GM23338 (cell line): Measurements from ENCODE around the gene KIAA1671. TPM values are rescaled to one million over a fixed set of nuclear protein-coding genes. Genes with fewer than 3 reads are reported as not detected.

ENCODE experiments used
- ATAC-seq: fragments of 200-7000 bp; cut with Tn5 transposase; 3 replicates; pipeline ENCODE4 v1.9.1; 2020
- DNase-seq: peaks from one replicate; pipeline ENCODE4 v3.0.0-alpha.2; 2015; ENCODE audit warnings: low spot score
- H2AFZ ChIP-seq: fragments of 200-600 bp; sonication (generic); 2 replicates; pipeline ENCODE4 v1.8.0; 2016; ENCODE audit warnings: antibody characterized with exemption, mild to moderate bottlenecking, moderate library complexity
- H3F3A ChIP-seq: fragments of 200-600 bp; sonication (generic); replicated peaks from 2 replicates; pipeline ENCODE4 v1.8.0; 2017; ENCODE audit warnings: antibody characterized with exemption, mixed run types, low read depth
- H3K27ac ChIP-seq: fragments of 200-600 bp; sonication (generic); 2 replicates; pipeline ENCODE4 v1.6.1; 2016; ENCODE audit warnings: low read depth
- H3K27me3 ChIP-seq: fragments of 200-600 bp; sonication (generic); 2 replicates; pipeline ENCODE4 v1.8.0; 2016; ENCODE audit warnings: mild to moderate bottlenecking, mixed run types, moderate library complexity; ENCODE audit not compliant: insufficient read depth
- H3K36me3 ChIP-seq: fragments of 200-600 bp; sonication (generic); 2 replicates; pipeline ENCODE4 v1.8.0; 2016; ENCODE audit warnings: mild to moderate bottlenecking; ENCODE audit not compliant: insufficient read depth
- H3K4me1 ChIP-seq: fragments of 200-600 bp; sonication (generic); 2 replicates; pipeline ENCODE4 v1.8.0; 2016; ENCODE audit warnings: mild to moderate bottlenecking, moderate library complexity; ENCODE audit not compliant: insufficient read depth
- H3K4me2 ChIP-seq: fragments of 200-600 bp; sonication (generic); 2 replicates; pipeline ENCODE4 v1.7.1; 2017; ENCODE audit warnings: mixed run types
- H3K4me3 ChIP-seq: fragments of 200-600 bp; sonication (generic); 2 replicates; pipeline ENCODE4 v1.6.1; 2016; ENCODE audit warnings: mixed run types
- H3K79me2 ChIP-seq: fragments of 200-600 bp; sonication (generic); replicated peaks from 2 replicates; pipeline ENCODE4 v1.8.0; 2017; ENCODE audit warnings: mild to moderate bottlenecking; ENCODE audit not compliant: insufficient read depth
- H3K9me2 ChIP-seq: fragments of 200-600 bp; sonication (generic); 2 replicates; pipeline ENCODE4 v1.8.0; 2017; ENCODE audit not compliant: insufficient read depth
- H4K20me1 ChIP-seq: fragments of 200-600 bp; sonication (generic); replicated peaks from 2 replicates; pipeline ENCODE4 v1.8.0; 2017; ENCODE audit warnings: mild to moderate bottlenecking; ENCODE audit not compliant: insufficient read depth
- H3K27ac Mint-ChIP-seq: 2 replicates; pipeline ENCODE4 v1.8.0; 2020; ENCODE audit warnings: inconsistent platforms, mild to moderate bottlenecking, moderate library complexity, mixed read lengths
- H3K27me3 Mint-ChIP-seq: 3 replicates; pipeline ENCODE4 v1.8.0; 2022; ENCODE audit warnings: low read depth, mild to moderate bottlenecking, moderate library complexity, mixed read lengths, inconsistent platforms; ENCODE audit not compliant: insufficient read depth, poor library complexity
- H3K36me3 Mint-ChIP-seq: 3 replicates; pipeline ENCODE4 v1.8.0; 2021; ENCODE audit warnings: low read depth, mild to moderate bottlenecking, inconsistent platforms, moderate library complexity, mixed read lengths
- H3K4me1 Mint-ChIP-seq: 3 replicates; pipeline ENCODE4 v1.8.0; 2020; ENCODE audit warnings: mild to moderate bottlenecking, inconsistent platforms, mixed read lengths
- H3K4me3 Mint-ChIP-seq: 3 replicates; pipeline ENCODE4 v1.8.0; 2021; ENCODE audit warnings: moderate library complexity, mild to moderate bottlenecking, inconsistent platforms, mixed read lengths
- H3K9me3 Mint-ChIP-seq: 3 replicates; pipeline ENCODE4 v1.8.0; 2020; ENCODE audit warnings: moderate library complexity, mild to moderate bottlenecking, inconsistent platforms, mixed read lengths
- CREB1 ChIP-seq: fragments of 250-450 bp; sonication (Bioruptor Pico); IDR thresholded peaks from 2 replicates; pipeline ENCODE4 v1.5.0; 2020; ENCODE audit warnings: low read depth, mild to moderate bottlenecking, moderate library complexity
- CTCF ChIP-seq, 2 experiments: fragments of 200-600 bp in 1 of 2; sonication (generic) in 1 of 2; conservative IDR thresholded peaks; 2 replicates each; pipeline versions ENCODE4 v1.5.1 to v1.6.1; 2016 to 2017; ENCODE audit warnings: antibody characterized with exemption in 2 of 2, low read depth in 2 of 2, mild to moderate bottlenecking in 2 of 2, moderate library complexity in 1 of 2
- ETS1 ChIP-seq: IDR thresholded peaks from 2 replicates; pipeline ENCODE4 v1.6.1; 2016; ENCODE audit warnings: antibody characterized with exemption
- EZH2 ChIP-seq: fragments of 200-600 bp; sonication (generic); IDR thresholded peaks from one replicate; pipeline ENCODE4 v1.8.0; 2017; ENCODE audit warnings: antibody characterized with exemption, mild to moderate bottlenecking, low read depth; ENCODE audit not compliant: unreplicated experiment
- EZH2phosphoT487 ChIP-seq: fragments of 200-600 bp; sonication (generic); IDR thresholded peaks from one replicate; pipeline ENCODE4 v1.8.1; 2018; ENCODE audit warnings: antibody characterized with exemption; ENCODE audit not compliant: unreplicated experiment
- JUNB ChIP-seq: IDR thresholded peaks from one replicate; pipeline ENCODE4 v1.6.1; 2016; ENCODE audit warnings: antibody characterized with exemption; ENCODE audit not compliant: unreplicated experiment
- NANOG ChIP-seq: IDR thresholded peaks from 2 replicates; pipeline ENCODE4 v1.6.1; 2016; ENCODE audit warnings: antibody characterized with exemption, borderline replicate concordance
- POLR2AphosphoS5 ChIP-seq: IDR thresholded peaks from 2 replicates; pipeline ENCODE4 v1.6.1; 2016; ENCODE audit warnings: antibody characterized with exemption, low read depth
- REST ChIP-seq: IDR thresholded peaks from one replicate; pipeline ENCODE4 v1.6.1; 2018; ENCODE audit warnings: antibody characterized with exemption; ENCODE audit not compliant: unreplicated experiment
- STAT1 ChIP-seq: IDR thresholded peaks from one replicate; pipeline ENCODE4 v1.6.1; 2016; ENCODE audit warnings: antibody characterized with exemption; ENCODE audit not compliant: unreplicated experiment
- ZNF114 ChIP-seq: fragments of 250-450 bp; sonication (Bioruptor Pico); IDR thresholded peaks from 2 replicates; pipeline ENCODE4 v1.5.0; 2020; ENCODE audit warnings: mild to moderate bottlenecking, moderate library complexity
- ZNF331 ChIP-seq: fragments of 250-450 bp; sonication (Bioruptor Pico); IDR thresholded peaks from 2 replicates; pipeline ENCODE4 v1.5.0; 2020; ENCODE audit warnings: low read depth, mild to moderate bottlenecking, moderate library complexity
- ZNF462 ChIP-seq: fragments of 250-450 bp; sonication (Bioruptor Pico); IDR thresholded peaks from 2 replicates; pipeline ENCODE4 v1.5.0; 2020; ENCODE audit warnings: mild to moderate bottlenecking, moderate library complexity
- polyA plus RNA-seq: library from polyadenylated mRNA; unstranded; fragments of >200 nt; fragmentation: Nextera tagmentation; extraction: Ambion mirVana; gene quantifications from 2 replicates; pipeline ENCODE4 v1.2.1, GENCODE V29; 2016
- total RNA-seq: library from RNA; depleted of rRNA; stranded (reverse); fragments of >200 nt; shearing (Covaris generic); gene quantifications from 2 replicates; pipeline ENCODE4 v1.2.3, GENCODE V29; 2014

The KIAA1671 gene
- total and polyA plus RNA-seq, 2 experiments from 2014 or later, result 6.1 to 27.2 TPM

GRCh38 chr22:25085930-25086901 is 133.7 kb downstream of the KIAA1671 start:
- no peak overlapping the region for H3K27ac ChIP-seq
- H3K4me3 Mint-ChIP-seq, result no peak overlapping the region
- no peak overlapping the region for H2AFZ ChIP-seq
- H3F3A ChIP-seq, result no peaks in the 10 kb centered on the region
- no peak overlapping the region for H3K4me3 ChIP-seq
- no peak for TF ChIP-seq ZNF114
- no peak for TF ChIP-seq EZH2
- no peak for TF ChIP-seq ETS1
- no peak for TF ChIP-seq ZNF462 (CRISPR knock-in tag)
- TF ChIP-seq JUNB, result no peak
- TF ChIP-seq CTCF (conservative IDR thresholded peaks at IDR 0.05; ENCODE audit: low read depth in 2 of 2), result no peak
- TF ChIP-seq REST, result no peak
- TF ChIP-seq NANOG, result no peak
- TF ChIP-seq STAT1, result no peak
- no peak for TF ChIP-seq CREB1 (CRISPR knock-in tag)
- TF ChIP-seq EZH2phosphoT487, result no peak
- no peak for TF ChIP-seq ZNF331 (CRISPR knock-in tag)
- no peak for TF ChIP-seq POLR2AphosphoS5
- no peak overlapping the region for H3K27ac Mint-ChIP-seq
- H3K9me3 Mint-ChIP-seq, result no peaks in the 10 kb centered on the region
- peaks cover 2% of the 10 kb centered on the region for H3K27me3 Mint-ChIP-seq
- H3K4me1 Mint-ChIP-seq, result no peaks in the 10 kb centered on the region; the same call in 2 of the 3 replicates
- H3K4me2 ChIP-seq, result no peak overlapping the region
- no peak for DNase-seq
- no peaks in the 10 kb centered on the region for H3K9me2 ChIP-seq
- no peaks in the 10 kb centered on the region for H3K36me3 ChIP-seq
- no peaks in the 10 kb centered on the region for H3K4me1 ChIP-seq
- peaks cover 3% of the 10 kb centered on the region; the same call in 1 of the 2 replicates for H4K20me1 ChIP-seq
- no peaks in the 10 kb centered on the region for H3K27me3 ChIP-seq
- ATAC-seq, result no peak
- H3K79me2 ChIP-seq, result no peaks in the 10 kb centered on the region
- H3K36me3 Mint-ChIP-seq, result no peaks in the 10 kb centered on the region
